Endothelial cell of umbilical vein (primary cell): ENCODE measurements around the gene RYR3. TPM values are rescaled to one million over a fixed set of nuclear protein-coding genes. Genes with fewer than 3 reads are reported as not detected.
A peak's percentile ranks its signal among the peaks of the same experiment; 100 is the strongest.

Experiments
- BruUV-seq: library from RNA; stranded (reverse); fragments of 400-500 nt; replicated peaks from 2 replicates; lab custom pipeline; 2021; lab: Mats Ljungman, UMichigan
- CTCF ChIA-PET: fragments of 300-600, 350-600 bp; sonication (Branson Sonifier 250); formaldehyde crosslinking; loops from one replicate; lab custom pipeline; 2021; ENCODE audit warnings: antibody characterized with exemption, inconsistent platforms; lab: Charles Lee
- POLR2A ChIA-PET: fragments of 300-600, 350-600 bp; sonication (Branson Sonifier 250); formaldehyde crosslinking; loops from one replicate; lab custom pipeline; 2021; ENCODE audit warnings: antibody characterized with exemption, inconsistent platforms; lab: Charles Lee
- DNase-seq: peaks from one replicate; pipeline ENCODE4 v3.0.0-alpha.2; 2011; ENCODE audit warnings: low read depth, low spot score
- FAIRE-seq: peaks from 2 replicates; lab custom pipeline; 2011; peaks lifted over from hg19 to GRCh38; lab: Jason Lieb, UNC
- H2AFZ ChIP-seq: 2 replicates; pipeline ENCODE4 v1.6.0; 2012; ENCODE audit warnings: low read depth, low read length, control low read depth, inconsistent platforms
- H3K27ac ChIP-seq: 2 replicates; pipeline ENCODE4 v1.5.1; 2011; ENCODE audit warnings: low read depth, mild to moderate bottlenecking, control low read depth, low read length, moderate library complexity; ENCODE audit not compliant: insufficient read depth
- H3K27me3 ChIP-seq, 2 experiments: 2 replicates each; pipeline versions ENCODE4 v1.6.0 to v1.6.1; 2011; ENCODE audit warnings: low read length in 2 of 2, mixed read lengths in 1 of 2; ENCODE audit not compliant: control insufficient read depth in 2 of 2, insufficient read depth in 2 of 2
- H3K36me3 ChIP-seq, 2 experiments: 2 replicates in 1 of 2; 3 replicates in 1 of 2; pipeline ENCODE4 v1.5.1; 2011; ENCODE audit warnings: low read length in 2 of 2, mild to moderate bottlenecking in 1 of 2, moderate library complexity in 1 of 2; ENCODE audit not compliant: control insufficient read depth in 2 of 2, insufficient read depth in 2 of 2; ENCODE audit errors: extremely low read depth in 1 of 2
- H3K4me1 ChIP-seq: 3 replicates; pipeline ENCODE4 v1.5.1; 2011; ENCODE audit warnings: mild to moderate bottlenecking, low read length; ENCODE audit not compliant: control insufficient read depth, insufficient read depth; ENCODE audit errors: extremely low read depth
- H3K4me2 ChIP-seq: 2 replicates; pipeline ENCODE4 v1.6.1; 2011; ENCODE audit warnings: low read length, control low read depth, mixed read lengths; ENCODE audit not compliant: insufficient read depth
- H3K4me3 ChIP-seq, 3 experiments: fragments of 200-600 bp in 1 of 3; sonication (generic), shearing (Covaris generic) in 1 of 3; replicated peaks in 1 of 3; 2 replicates each; pipeline ENCODE4 v1.5.1; 2011 to 2016; ENCODE audit warnings: control low read depth in 3 of 3, low read length in 3 of 3, mild to moderate bottlenecking in 2 of 3, inconsistent platforms in 1 of 3, low read depth in 1 of 3, moderate library complexity in 1 of 3; ENCODE audit not compliant: insufficient read depth in 1 of 3
- H3K79me2 ChIP-seq: 2 replicates; pipeline ENCODE4 v1.6.0; 2012; ENCODE audit warnings: low read length, inconsistent platforms; ENCODE audit not compliant: control insufficient read depth, insufficient read depth
- H3K9ac ChIP-seq: replicated peaks from 2 replicates; pipeline ENCODE3; 2011; ENCODE audit warnings: low read length, control low read depth; ENCODE audit not compliant: insufficient read depth; ENCODE audit errors: extremely low read depth
- H3K9me1 ChIP-seq: replicated peaks from 3 replicates; pipeline ENCODE4 v1.6.0; 2011; ENCODE audit warnings: mild to moderate bottlenecking, low read length; ENCODE audit not compliant: control insufficient read depth, insufficient read depth; ENCODE audit errors: extremely low read depth
- H3K9me3 ChIP-seq: replicated peaks from 2 replicates; pipeline ENCODE4 v1.5.1; 2012; ENCODE audit warnings: low read length, inconsistent platforms; ENCODE audit not compliant: control insufficient read depth, insufficient read depth
- H4K20me1 ChIP-seq: replicated peaks from 2 replicates; pipeline ENCODE3; 2011; ENCODE audit warnings: mild to moderate bottlenecking, low read length; ENCODE audit not compliant: control insufficient read depth, insufficient read depth; ENCODE audit errors: extremely low read depth
- MYC ChIP-seq: IDR thresholded peaks from one replicate; pipeline ENCODE4 v1.6.1; 2011; ENCODE audit warnings: mild to moderate bottlenecking, low read depth, low read length
- POLR2A ChIP-seq: IDR thresholded peaks from 2 replicates; pipeline ENCODE4 v1.6.1; 2012; ENCODE audit warnings: low read depth, mild to moderate bottlenecking, control low read depth, low read length
- dilution Hi-C: fragments of 300-500 bp; cut with MboI; formaldehyde crosslinking; loops from one replicate; pipeline ENCODE4 v1.15.0; 2019; ENCODE audit warnings: low sequenced_read_pairs; ENCODE audit not compliant: extremely low pct_ligation_motif_present
- intact Hi-C: fragments of 100-400 bp; cut with micrococcal nuclease; formaldehyde crosslinking; loops from one replicate; pipeline ENCODE4 v1.10.0; 2022
- polyA plus RNA-seq, 4 experiments: library from polyadenylated mRNA; depleted of rRNA in 3 of 4; stranded (reverse) in 3 of 4; unstranded in 1 of 4; fragments of >200 nt; gene quantifications; 2 replicates each; pipeline versions ENCODE4 v1.2.1 to v1.2.3, GENCODE V29; 2011 to 2012; ENCODE audit warnings: missing spikeins in 1 of 4
- total RNA-seq: library from RNA; stranded (reverse); gene quantifications from 2 replicates; pipeline ENCODE4 v1.2.3, GENCODE V29; 2021
- TF ChIP-seq, protein P1 (sequence below): IDR thresholded peaks from 2 replicates; pipeline ENCODE4 v1.6.1; 2011; ENCODE audit not compliant: insufficient read depth, insufficient read length

The RYR3 gene
- total and polyA plus RNA-seq, 2 donors (not counting 3 experiments of a cell fraction or from before 2014, with no cell fraction given): not detected

DNA sequence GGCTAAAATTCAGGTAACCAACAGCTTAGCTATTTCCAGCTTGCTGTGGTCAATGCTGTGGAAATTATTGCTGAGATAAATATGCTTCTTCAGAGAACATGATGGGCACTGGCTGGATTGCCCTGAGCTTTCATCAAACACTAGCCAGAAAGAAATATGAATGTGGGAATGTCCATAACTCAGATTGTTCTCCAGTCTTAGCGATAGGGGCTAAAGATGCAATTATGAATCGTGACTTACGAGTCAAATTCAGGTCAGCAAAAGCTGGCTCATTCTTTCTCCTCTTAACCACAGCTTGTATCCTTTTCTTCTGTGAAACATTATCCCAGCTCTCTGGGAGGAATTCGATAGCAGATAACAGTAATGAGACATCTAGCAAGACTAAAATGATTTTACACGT, 307.6 kb downstream of the RYR3 start:
- no peaks in the 10 kb centered on the region for H3K79me2 ChIP-seq
- FAIRE-seq: no peak
- intact Hi-C loops: no loop called here

DNA sequence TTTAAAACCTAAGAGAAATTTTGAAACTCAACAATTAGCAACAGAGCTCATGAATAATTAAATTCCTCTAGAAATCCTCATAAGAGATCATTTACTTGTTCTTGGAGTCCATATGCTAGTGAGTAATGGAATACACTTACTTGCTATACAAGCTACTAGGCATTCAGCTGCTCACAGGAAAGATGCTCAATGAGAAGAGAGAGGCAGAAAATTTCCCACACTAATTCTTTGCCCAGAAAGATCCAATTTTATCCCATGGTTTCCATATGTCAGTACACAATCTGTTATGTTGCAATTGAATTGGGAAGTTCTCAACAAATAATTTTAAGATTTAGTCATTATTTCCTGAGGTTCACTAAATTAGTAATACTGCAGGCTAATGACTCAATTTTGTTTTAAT, 310.4 kb downstream of the RYR3 start:
- no peak overlapping the region for H3K9ac ChIP-seq
- intact Hi-C loops (no loop called here), dilution Hi-C loops (no loop called here)
- no peaks in the 10 kb centered on the region for H3K79me2 ChIP-seq
- BruUV-seq: no TSS peak
- H3K36me3 ChIP-seq: no peaks in the 10 kb centered on the region
- H3K4me3 ChIP-seq: no peak overlapping the region
- DNase-seq (no peak), FAIRE-seq (peak; percentile 12)
- no peaks in the 10 kb centered on the region for H3K9me1 ChIP-seq
- TF ChIP-seq POLR2A: no peak
- ChIA-PET CTCF (no interaction called here), POLR2A (no interaction called here)
- no peak overlapping the region for H2AFZ ChIP-seq
- H3K9me3 ChIP-seq: no peaks in the 10 kb centered on the region
- H3K4me2 ChIP-seq: no peak overlapping the region
- H3K4me1 ChIP-seq: no peaks in the 10 kb centered on the region
- no peaks in the 10 kb centered on the region for H4K20me1 ChIP-seq
- no peaks in the 10 kb centered on the region for H3K27me3 ChIP-seq
- H3K27ac ChIP-seq: no peak overlapping the region

More for the DNA sequence above, 307.6 kb downstream of the RYR3 start:
- H3K9me3 ChIP-seq: no peaks in the 10 kb centered on the region
- no peak overlapping the region for H3K4me2 ChIP-seq
- H3K4me3 ChIP-seq: no peak overlapping the region
- no peak overlapping the region for H3K9ac ChIP-seq
- H3K27ac ChIP-seq: no peak overlapping the region
- no peak for DNase-seq
- BruUV-seq: no TSS peak
- no peaks in the 10 kb centered on the region for H3K27me3 ChIP-seq
- H4K20me1 ChIP-seq: no peaks in the 10 kb centered on the region
- H3K36me3 ChIP-seq: no peaks in the 10 kb centered on the region
- no peak overlapping the region for H2AFZ ChIP-seq
- dilution Hi-C loops: no loop called here
- TF ChIP-seq MYC: no peak
- TF ChIP-seq, protein P1, sequence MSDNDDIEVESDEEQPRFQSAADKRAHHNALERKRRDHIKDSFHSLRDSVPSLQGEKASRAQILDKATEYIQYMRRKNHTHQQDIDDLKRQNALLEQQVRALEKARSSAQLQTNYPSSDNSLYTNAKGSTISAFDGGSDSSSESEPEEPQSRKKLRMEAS: no peak
- POLR2A ChIA-PET: no interaction called here
- CTCF ChIA-PET: interaction anchor here (1.0 to 1.1 kb wide), 3 partner anchors 24 to 120 kb away, joined by 3 to 4 read pairs (median 3); no protein-coding TSS in a partner anchor
- H3K9me1 ChIP-seq: no peaks in the 10 kb centered on the region
- no peaks in the 10 kb centered on the region for H3K4me1 ChIP-seq
